ENCODE data around the gene MRTFA. TPM values are rescaled to one million over a fixed set of nuclear protein-coding genes. Genes with fewer than 3 reads are reported as not detected.

MRTFA gene
- total and polyA plus RNA-seq, 9 of the 15 experiments (the other 6 are each of a cell fraction or from before 2014, with no cell fraction given) = 0.84 to 21.1 (median 3.7) TPM

GRCh38 chr22:40374567-40374966 is 262.0 kb downstream of the MRTFA start:
- no peak for DNase-seq (ENCODE audit: extremely low read depth in 1 of 4, low spot score in 3 of 4)
- POLR2A ChIA-PET = interaction anchor here (1.0 to 1.4 kb wide), 2 partner anchors 10 to 13 kb away, joined by 3 to 4 read pairs; no protein-coding TSS in a partner anchor
- Histone ChIP-seq H3K4me3 (no peak overlapping the region), H3K9ac (ENCODE audit: insufficient read depth in 1 of 2, low read depth in 2 of 2, low read length in 2 of 2) (no peak overlapping the region), H4K20me1 (replicated peaks; ENCODE audit: control insufficient read depth, insufficient read depth, low read length) (no peaks in the 10 kb centered on the region), H2AFZ (ENCODE audit: low read depth, low read length) (no peak overlapping the region), H3K4me1 (replicated peaks in 1 of 2; ENCODE audit: control insufficient read depth in 2 of 2, insufficient read depth in 2 of 2, low read length in 2 of 2) (peaks cover 0 to 14% of the 10 kb centered on the region in 2 experiments; a peak in 3 of 5 replicates), H3K27me3 (ENCODE audit: control insufficient read depth in 2 of 2, insufficient read depth in 2 of 2, low read length in 2 of 2) (no peaks in the 10 kb centered on the region), H3K79me2 (ENCODE audit: control insufficient read depth, insufficient read depth, low read length) (peaks cover 46% of the 10 kb centered on the region), H3K4me2 (ENCODE audit: insufficient read depth, low read length) (no peak overlapping the region), H3K9me1 (ENCODE audit: control insufficient read depth, insufficient read depth, low read length) (no peaks in the 10 kb centered on the region), H3K27ac (ENCODE audit: extremely low read depth, low read depth, low read length) (no peak overlapping the region), H3K9me3 (replicated peaks; ENCODE audit: control insufficient read depth, insufficient read depth, low read depth, low read length) (no peaks in the 10 kb centered on the region), H3K36me3 (ENCODE audit: control insufficient read depth, insufficient read depth, low read length) (peaks cover 19% of the 10 kb centered on the region)
- intact Hi-C loops (cut with micrococcal nuclease) (no loop called here), in situ Hi-C loops (cut with MboI) (no loop called here)
- WGBS (ENCODE audit: insufficient coverage, low coverage, missing lambda C conversion rate) = 92% methylated on average over 8 of the region's 8 CpGs
- CTCF ChIA-PET (ENCODE audit: low intra/inter-chr PET ratio) = no interaction called here
- ATAC-seq = no peak
- TF ChIP-seq CGGBP1 (CRISPR knock-in tag; IDR thresholded peaks at IDR 0.05) = no peak
- TF ChIP-seq ZNF655 (CRISPR knock-in tag; IDR thresholded peaks at IDR 0.05) = no peak
- TF ChIP-seq CBX5 (IDR thresholded peaks at IDR 0.05; ENCODE audit: borderline replicate concordance, low read depth) = no peak
- TF ChIP-seq E2F5 (CRISPR knock-in tag; IDR thresholded peaks at IDR 0.05) = no peak
- TF ChIP-seq FOXA1 (IDR thresholded peaks at IDR 0.05; ENCODE audit: borderline replicate concordance) = no peak
- no peak for TF ChIP-seq MAX (CRISPR knock-in tag; IDR thresholded peaks at IDR 0.05)
- no peak for TF ChIP-seq HIVEP1 (CRISPR knock-in tag; IDR thresholded peaks at IDR 0.05)
- TF ChIP-seq DLX4 (CRISPR knock-in tag; IDR thresholded peaks at IDR 0.05) = no peak
- TF ChIP-seq CHCHD3 (CRISPR knock-in tag; IDR thresholded peaks at IDR 0.05) = no peak
- no peak for TF ChIP-seq CXXC5 (CRISPR knock-in tag; IDR thresholded peaks at IDR 0.05)
- no peak for FAIRE-seq
- BruUV-seq (replicated peaks) = no TSS peak
